22Rv1 (cell line): ENCODE results near the gene CCDC187.

Experiments
- CTCF ChIP-seq: fragments of 450-650 bp; IDR thresholded peaks from 2 replicates; pipeline ENCODE4 v1.5.1; 2017; ENCODE audit warnings: mild to moderate bottlenecking
- ZFX ChIP-seq: fragments of 450-650 bp; IDR thresholded peaks from 2 replicates; pipeline ENCODE4 v1.6.1; 2017; ENCODE audit warnings: antibody characterized with exemption, borderline replicate concordance

- TF ChIP-seq CTCF (no peak), ZFX (no peak)
Observed at GRCh38 chr9:136349546-136349945, 45.7 kb upstream of the CCDC187 start.
